Measurements from ENCODE around the gene FAM241B. TPM values are rescaled to one million over a fixed set of nuclear protein-coding genes. Genes with fewer than 3 reads are reported as not detected.

Gene FAM241B
- total RNA-seq, 1 experiment from 2014 or later, result 24.4 TPM

DNA sequence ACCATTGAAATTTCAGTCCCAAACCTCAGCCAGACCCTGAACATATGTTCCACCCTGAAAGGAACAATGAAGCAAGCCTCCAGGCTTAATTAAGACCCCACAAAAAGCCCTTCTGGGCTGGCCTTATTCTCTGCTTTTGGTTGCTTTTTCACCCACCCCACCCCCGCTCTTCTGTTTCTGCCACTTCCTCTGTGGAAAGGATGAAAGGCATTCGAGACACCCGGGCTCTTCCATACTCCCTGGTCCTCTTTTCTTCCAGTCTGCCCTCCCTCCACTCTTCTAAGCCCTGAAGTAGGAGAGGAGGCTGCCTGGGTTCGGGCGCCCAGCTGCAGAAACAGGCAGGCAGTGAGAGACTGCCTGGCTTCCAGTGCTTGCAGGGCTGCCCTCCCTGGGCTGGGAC, 9.4 kb upstream of the FAM241B start:
- Mint-ChIP-seq H3K9me3 (peaks cover 36% of the 10 kb centered on the region), H3K27ac (no peak overlapping the region), H3K4me3 (no peak overlapping the region), H3K4me1 (peaks cover 5% of the 10 kb centered on the region; the same call in 1 of the 2 replicates), H3K36me3 (peaks cover 9% of the 10 kb centered on the region), H3K27me3 (ENCODE audit: low read depth) (peaks cover 10% of the 10 kb centered on the region)
- TF ChIP-seq AFF4 (CRISPR knock-in tag; IDR thresholded peaks at IDR 0.05; ENCODE audit: borderline replicate concordance) (no peak), NR2C2 (CRISPR knock-in tag; IDR thresholded peaks at IDR 0.05) (no peak), ZNF425 (CRISPR knock-in tag; conservative IDR thresholded peaks at IDR 0.05) (no peak), ZNF232 (CRISPR knock-in tag; IDR thresholded peaks at IDR 0.05) (no peak), ZNF121 (CRISPR knock-in tag; IDR thresholded peaks at IDR 0.05) (no peak), ZNF219 (CRISPR knock-in tag; IDR thresholded peaks at IDR 0.05; ENCODE audit: borderline replicate concordance) (no peak), FOXP4 (CRISPR knock-in tag; IDR thresholded peaks at IDR 0.05) (no peak), PRDM15 (CRISPR knock-in tag; IDR thresholded peaks at IDR 0.05) (no peak), NFATC4 (CRISPR knock-in tag; IDR thresholded peaks at IDR 0.05) (no peak), JAZF1 (CRISPR knock-in tag; IDR thresholded peaks at IDR 0.05) (no peak), GABPB1 (CRISPR knock-in tag; IDR thresholded peaks at IDR 0.05) (no peak), ZBTB21 (CRISPR knock-in tag; IDR thresholded peaks at IDR 0.05; ENCODE audit: borderline replicate concordance) (no peak)
- TF ChIP-seq, protein P1, sequence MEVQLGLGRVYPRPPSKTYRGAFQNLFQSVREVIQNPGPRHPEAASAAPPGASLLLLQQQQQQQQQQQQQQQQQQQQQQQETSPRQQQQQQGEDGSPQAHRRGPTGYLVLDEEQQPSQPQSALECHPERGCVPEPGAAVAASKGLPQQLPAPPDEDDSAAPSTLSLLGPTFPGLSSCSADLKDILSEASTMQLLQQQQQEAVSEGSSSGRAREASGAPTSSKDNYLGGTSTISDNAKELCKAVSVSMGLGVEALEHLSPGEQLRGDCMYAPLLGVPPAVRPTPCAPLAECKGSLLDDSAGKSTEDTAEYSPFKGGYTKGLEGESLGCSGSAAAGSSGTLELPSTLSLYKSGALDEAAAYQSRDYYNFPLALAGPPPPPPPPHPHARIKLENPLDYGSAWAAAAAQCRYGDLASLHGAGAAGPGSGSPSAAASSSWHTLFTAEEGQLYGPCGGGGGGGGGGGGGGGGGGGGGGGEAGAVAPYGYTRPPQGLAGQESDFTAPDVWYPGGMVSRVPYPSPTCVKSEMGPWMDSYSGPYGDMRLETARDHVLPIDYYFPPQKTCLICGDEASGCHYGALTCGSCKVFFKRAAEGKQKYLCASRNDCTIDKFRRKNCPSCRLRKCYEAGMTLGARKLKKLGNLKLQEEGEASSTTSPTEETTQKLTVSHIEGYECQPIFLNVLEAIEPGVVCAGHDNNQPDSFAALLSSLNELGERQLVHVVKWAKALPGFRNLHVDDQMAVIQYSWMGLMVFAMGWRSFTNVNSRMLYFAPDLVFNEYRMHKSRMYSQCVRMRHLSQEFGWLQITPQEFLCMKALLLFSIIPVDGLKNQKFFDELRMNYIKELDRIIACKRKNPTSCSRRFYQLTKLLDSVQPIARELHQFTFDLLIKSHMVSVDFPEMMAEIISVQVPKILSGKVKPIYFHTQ (CRISPR knock-in tag; IDR thresholded peaks at IDR 0.05), result no peak
- TF ChIP-seq, protein P2, sequence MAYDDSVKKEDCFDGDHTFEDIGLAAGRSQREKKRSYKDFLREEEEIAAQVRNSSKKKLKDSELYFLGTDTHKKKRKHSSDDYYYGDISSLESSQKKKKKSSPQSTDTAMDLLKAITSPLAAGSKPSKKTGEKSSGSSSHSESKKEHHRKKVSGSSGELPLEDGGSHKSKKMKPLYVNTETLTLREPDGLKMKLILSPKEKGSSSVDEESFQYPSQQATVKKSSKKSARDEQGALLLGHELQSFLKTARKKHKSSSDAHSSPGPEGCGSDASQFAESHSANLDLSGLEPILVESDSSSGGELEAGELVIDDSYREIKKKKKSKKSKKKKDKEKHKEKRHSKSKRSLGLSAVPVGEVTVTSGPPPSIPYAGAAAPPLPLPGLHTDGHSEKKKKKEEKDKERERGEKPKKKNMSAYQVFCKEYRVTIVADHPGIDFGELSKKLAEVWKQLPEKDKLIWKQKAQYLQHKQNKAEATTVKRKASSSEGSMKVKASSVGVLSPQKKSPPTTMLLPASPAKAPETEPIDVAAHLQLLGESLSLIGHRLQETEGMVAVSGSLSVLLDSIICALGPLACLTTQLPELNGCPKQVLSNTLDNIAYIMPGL (CRISPR knock-in tag; IDR thresholded peaks at IDR 0.05), result no peak
- TF ChIP-seq, protein P3, sequence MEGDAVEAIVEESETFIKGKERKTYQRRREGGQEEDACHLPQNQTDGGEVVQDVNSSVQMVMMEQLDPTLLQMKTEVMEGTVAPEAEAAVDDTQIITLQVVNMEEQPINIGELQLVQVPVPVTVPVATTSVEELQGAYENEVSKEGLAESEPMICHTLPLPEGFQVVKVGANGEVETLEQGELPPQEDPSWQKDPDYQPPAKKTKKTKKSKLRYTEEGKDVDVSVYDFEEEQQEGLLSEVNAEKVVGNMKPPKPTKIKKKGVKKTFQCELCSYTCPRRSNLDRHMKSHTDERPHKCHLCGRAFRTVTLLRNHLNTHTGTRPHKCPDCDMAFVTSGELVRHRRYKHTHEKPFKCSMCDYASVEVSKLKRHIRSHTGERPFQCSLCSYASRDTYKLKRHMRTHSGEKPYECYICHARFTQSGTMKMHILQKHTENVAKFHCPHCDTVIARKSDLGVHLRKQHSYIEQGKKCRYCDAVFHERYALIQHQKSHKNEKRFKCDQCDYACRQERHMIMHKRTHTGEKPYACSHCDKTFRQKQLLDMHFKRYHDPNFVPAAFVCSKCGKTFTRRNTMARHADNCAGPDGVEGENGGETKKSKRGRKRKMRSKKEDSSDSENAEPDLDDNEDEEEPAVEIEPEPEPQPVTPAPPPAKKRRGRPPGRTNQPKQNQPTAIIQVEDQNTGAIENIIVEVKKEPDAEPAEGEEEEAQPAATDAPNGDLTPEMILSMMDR (IDR thresholded peaks at IDR 0.05), result no peak
- CTCF ChIA-PET, result interaction anchor here (0.7 to 2.7 kb wide), 3 partner anchors 9 to 105 kb away, joined by 3 to 10 read pairs (median 3); partner anchors contain the start of gene FAM241B
- no peak for DNase-seq (ENCODE audit: low spot score)
- POLR2A ChIA-PET, result no interaction called here
- ATAC-seq, result 0 out of 2 replicates have a peak, but pooled peaks have one; percentile 24

Data from WTC11 (cell line).